GM20431 (cell line): ENCODE measurements around the gene PAH.
"Not testable (repeated sequence)": the region's sequence is repeated elsewhere in the genome, so short reads cannot be mapped to it uniquely, and the experiment has no call there.

Experiments used
- in situ Hi-C: fragments of 300-500 bp; cut with MseI, MboI; formaldehyde crosslinking; loops from one replicate; pipeline ENCODE4 v1.15.0; 2020; ENCODE audit warnings: low sequenced_read_pairs; ENCODE audit not compliant: unreplicated experiment

The PAH gene

GRCh38 chr12:102847131-102847530 is 69.9 kb downstream of the PAH start:
- in situ Hi-C loops: no loop called here

GRCh38 chr12:102833687-102834441 is 83.2 kb downstream of the PAH start:
- in situ Hi-C loops: no loop called here

- in situ Hi-C loops: not testable (repeated sequence)
Measured at GRCh38 chr12:102832826-102833225, 84.2 kb downstream of the PAH start.

- in situ Hi-C loops: no loop called here
Measured at GRCh38 chr12:102824218-102824835, 92.7 kb downstream of the PAH start.

GRCh38 chr12:102821149-102821548 is 95.9 kb downstream of the PAH start:
- in situ Hi-C loops: no loop called here

- in situ Hi-C loops: no loop called here
Measured at GRCh38 chr12:102816816-102817434, 100.1 kb downstream of the PAH start.

- in situ Hi-C loops: no loop called here
Measured at GRCh38 chr12:102814691-102815367, 102.2 kb downstream of the PAH start.

GRCh38 chr12:102812344-102812743 is 104.7 kb downstream of the PAH start:
- in situ Hi-C loops: no loop called here

GRCh38 chr12:102811110-102811737 is 105.8 kb downstream of the PAH start:
- in situ Hi-C loops: no loop called here

GRCh38 chr12:102808412-102808811 is 108.6 kb downstream of the PAH start:
- in situ Hi-C loops: no loop called here

- in situ Hi-C loops: no loop called here
Measured at GRCh38 chr12:102806592-102806991, 110.5 kb downstream of the PAH start.

- in situ Hi-C loops: no loop called here
Measured at GRCh38 chr12:102806110-102806509, 110.9 kb downstream of the PAH start.

GRCh38 chr12:102800565-102800964 is 116.5 kb downstream of the PAH start:
- in situ Hi-C loops: no loop called here

- in situ Hi-C loops: no loop called here
Measured at GRCh38 chr12:102799229-102799628, 117.8 kb downstream of the PAH start.

GRCh38 chr12:102797528-102797927 is 119.5 kb downstream of the PAH start:
- in situ Hi-C loops: no loop called here

- in situ Hi-C loops: no loop called here
Measured at GRCh38 chr12:102793921-102794320, 123.1 kb downstream of the PAH start.
